Endometrial microvascular endothelial cells (primary cell): ENCODE measurements around the gene PSTK. TPM values are rescaled to one million over a fixed set of nuclear protein-coding genes. Genes with fewer than 3 reads are reported as not detected.

Source experiments
- in situ Hi-C: cut with HindIII; loops from 2 replicates; pipeline ENCODE4 v1.10.0; 2017; ENCODE audit warnings: low sequenced_read_pairs, low pct_unique_long_range_greater_than_20kb; ENCODE audit errors: inconsistent ontology term
- total RNA-seq: library from RNA; depleted of rRNA; stranded (reverse); fragments of >200 nt; gene quantifications from one replicate; pipeline ENCODE4 v1.2.3, GENCODE V29; 2015; ENCODE audit errors: inconsistent ontology term

Gene PSTK
- total RNA-seq, 1 donor from 2014 or later = 4.8 TPM

DNA sequence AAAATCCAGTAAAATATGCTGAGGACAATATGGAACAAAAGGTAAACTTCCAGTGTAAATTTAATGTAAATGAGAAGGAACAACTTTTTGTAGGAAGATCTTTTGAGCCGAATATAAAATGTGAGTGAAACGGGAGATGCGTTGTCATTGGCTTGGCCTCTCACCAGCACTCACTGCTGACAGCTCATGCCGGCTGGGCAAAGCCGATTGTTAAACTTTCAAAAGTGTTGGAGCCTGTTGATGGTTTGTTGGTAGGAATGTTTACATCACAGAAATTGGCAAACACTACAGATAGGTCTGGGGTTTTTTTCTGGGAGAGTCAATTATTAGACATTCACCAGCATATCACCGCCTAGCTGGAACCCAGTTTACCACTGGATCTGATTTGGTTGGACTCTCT, 6.1 kb downstream of the PSTK start:
- in situ Hi-C loops = no loop called here

DNA sequence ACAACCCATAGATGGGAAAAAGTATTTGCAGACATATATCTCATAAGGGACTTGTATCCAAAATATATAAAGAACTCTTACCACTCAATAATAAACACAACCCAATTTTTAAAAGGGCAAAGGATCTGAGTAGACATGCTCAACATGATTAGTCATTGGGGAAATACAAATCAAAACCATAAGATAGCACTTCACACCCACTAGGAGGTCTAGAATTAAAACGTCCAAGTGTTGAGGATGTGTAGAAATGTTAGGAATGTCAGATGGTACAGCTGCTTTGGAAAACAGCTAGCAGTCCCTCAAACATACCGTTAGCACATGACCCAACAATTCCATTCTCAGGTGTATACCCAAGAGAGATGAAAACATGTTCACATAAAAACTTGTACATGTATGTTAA, 8.3 kb downstream of the PSTK start:
- in situ Hi-C loops = no loop called here

DNA sequence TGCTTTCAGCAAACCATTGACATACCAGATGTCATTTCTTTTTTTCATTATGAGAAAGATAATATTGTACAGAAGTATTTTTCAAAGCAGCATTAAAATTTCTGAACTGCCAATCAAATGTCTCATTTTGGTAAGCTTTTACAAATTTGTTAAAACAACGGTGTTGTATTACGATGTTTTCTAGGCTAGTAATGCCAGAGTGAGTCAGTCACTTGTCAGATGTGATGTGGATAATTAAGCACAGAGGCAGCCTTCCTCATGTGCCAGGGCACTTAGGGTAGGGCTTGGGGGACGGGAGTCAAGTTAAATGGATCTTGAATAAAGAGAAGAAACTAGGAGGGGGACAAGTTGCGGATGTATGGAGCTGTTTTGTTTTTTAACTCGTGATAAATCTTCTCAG, 10.1 kb downstream of the PSTK start:
- in situ Hi-C loops = no loop called here

DNA sequence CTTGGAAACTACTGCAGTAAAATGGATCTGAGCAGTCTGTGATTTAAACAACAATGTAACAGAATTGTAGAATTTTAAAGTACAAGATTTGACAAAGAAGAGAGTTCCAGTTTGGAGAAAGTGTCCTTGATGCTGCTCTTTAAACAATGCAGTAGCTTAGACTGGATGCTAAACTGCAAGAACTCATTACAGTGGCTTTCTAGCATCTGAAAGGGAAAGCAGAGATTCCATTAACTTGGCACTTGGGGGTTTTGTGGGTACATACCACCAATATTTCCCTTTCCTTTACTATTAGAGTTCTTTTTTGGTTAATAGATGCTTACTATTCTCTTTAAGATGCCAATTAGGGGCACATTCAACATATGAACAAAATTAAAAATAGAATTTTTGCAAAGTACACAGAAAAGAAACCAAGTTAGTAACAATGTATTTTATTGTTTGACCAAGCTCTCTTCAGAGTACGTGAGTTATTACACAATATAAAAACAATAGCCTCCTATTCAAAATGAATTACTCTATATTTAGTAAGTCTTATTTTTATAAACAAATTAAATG, 11.9 kb downstream of the PSTK start:
- in situ Hi-C loops = no loop called here

DNA sequence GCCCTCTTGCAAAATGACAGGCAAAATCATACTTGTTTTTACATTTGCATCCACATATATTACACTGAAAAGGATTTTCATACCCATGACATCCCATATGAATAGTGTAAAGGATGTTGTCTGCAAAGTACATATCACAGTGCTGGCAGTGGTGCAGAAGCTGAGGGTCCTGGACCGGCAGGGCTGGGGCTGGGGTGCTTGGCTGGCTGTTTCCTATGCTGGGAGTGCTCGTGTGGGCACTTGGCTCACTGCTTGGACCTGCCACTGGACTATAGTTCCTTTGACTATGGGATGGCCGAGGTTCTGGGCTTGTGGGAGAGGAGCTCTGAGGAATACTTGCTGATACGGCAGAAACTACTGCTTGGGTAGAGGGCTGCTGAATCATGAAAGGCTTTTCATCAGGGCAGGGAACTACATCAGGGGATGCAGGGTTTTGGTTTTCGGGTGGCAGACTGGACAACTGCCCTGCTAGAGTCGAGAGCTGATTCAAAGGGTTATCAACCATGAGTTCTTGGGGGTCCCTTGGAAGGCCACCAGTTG, 13.7 kb downstream of the PSTK start:
- in situ Hi-C loops = no loop called here

DNA sequence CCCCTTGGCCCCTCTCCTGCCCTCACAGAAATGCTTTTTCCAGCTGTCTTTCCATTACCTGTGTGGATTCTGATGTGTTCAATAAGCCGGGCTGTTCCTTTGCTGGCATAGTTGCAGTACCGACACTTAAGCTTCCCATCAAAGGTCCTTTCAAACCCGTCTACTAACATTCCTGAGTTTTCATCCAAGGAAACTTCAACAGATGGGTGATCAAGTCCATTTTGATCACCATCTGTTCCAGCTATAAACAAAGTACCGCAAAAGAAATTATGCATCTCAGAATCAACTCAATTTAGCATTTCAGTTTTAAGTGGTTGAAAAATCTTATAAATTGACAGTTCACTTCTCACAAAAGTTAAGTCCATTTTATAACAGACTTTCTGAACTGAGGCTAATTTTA, 15.7 kb downstream of the PSTK start:
- in situ Hi-C loops = no loop called here

DNA sequence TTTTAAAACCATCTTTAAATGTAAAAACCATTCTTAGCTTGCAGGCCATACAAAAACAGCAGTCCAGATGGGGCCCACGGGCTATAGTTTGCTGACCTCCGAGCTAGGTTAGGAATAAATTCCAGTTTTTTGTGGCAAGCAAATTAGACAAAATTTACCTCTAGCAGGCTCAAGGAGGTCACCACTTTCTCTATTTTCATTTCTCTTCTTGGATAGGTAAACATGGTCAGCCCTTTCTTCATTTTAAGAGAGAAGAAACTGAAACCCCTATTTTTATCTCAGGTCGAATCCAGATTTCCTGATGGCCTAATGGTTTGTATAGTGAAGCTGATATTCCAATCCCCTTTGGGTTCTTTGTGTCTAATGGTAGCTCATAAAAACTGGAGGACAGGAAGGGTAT, 17.7 kb downstream of the PSTK start:
- in situ Hi-C loops = no loop called here

DNA sequence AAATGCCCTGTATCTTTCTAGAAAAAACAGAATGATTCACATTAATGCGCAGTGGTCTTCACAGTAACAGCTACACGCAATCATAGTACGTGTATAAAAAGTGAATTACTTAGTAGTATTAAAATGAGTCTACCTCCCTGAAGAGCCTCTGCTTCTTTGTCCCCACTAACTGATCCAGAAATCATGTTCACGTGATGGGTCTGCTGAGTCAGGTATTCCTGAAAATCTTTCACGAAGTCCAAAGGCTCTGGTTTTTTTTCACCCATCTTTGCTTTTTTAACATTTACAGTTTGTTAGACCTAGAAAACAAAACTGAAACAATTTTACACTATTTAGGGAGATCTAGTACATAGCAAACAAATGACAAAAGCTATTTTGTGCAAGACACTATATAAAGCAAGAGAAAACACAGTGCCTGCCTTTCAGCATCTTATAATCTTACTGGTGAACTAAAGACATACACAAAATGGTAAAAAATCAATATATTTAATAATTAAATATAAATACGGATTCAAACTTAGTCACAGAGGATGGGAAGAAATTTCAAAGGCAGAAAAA, 18.2 kb downstream of the PSTK start:
- in situ Hi-C loops = no loop called here

DNA sequence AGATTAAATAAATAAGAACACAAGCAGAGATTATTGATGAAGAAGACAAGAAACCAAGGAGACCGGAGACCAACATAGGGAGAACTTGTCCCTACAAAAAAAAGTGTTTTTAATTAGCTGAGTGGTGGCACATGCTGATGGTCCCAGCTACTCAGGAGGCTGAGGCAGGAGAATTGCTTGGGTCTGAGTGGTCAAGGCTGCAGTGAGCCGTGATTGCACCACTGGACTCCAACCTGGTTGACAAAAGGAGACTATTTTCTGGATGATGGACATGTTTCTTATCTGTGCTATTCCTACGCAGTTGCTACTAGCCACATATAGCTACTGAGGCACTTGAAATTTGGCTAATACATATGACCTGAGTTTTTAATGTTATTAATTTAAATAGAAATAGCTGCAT, 18.7 kb downstream of the PSTK start:
- in situ Hi-C loops = no loop called here

DNA sequence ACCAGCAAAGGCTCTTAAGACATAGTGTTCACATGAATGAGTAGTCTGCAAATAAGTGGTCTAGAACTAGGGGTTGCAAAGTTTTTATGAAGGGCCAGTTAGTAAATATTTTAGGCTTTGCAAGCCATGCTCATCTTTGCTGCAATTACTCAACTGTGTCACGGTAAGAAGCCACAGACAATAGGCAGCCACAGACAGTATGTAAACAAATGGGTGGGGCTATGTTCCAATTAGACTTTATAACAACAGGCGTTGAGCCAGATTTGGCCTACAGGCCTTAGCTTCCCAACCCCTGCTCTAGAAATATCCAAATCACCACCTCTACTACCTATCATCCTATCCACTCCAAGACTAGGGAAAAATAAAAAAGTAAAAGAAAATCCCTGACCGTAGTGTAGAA, 19.1 kb downstream of the PSTK start:
- in situ Hi-C loops = no loop called here

DNA sequence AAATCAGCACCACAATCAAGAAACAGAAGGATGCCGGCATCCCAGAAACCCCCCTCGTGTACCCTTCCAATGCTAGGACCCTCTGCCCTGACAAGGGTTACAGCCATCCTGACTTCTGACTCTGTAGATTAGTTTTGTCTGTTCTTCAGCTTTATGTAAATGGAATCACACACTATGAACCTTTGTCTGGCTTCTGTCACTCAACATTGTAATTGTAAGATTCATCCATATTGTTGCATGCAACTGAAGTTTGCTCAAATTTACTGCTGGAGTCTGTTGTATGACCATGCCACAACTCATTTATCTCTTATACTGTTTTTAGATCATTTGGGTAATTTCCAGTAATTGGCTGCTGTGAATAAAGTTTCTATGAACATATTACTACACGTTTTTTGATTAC, 20.0 kb downstream of the PSTK start:
- in situ Hi-C loops = no loop called here

DNA sequence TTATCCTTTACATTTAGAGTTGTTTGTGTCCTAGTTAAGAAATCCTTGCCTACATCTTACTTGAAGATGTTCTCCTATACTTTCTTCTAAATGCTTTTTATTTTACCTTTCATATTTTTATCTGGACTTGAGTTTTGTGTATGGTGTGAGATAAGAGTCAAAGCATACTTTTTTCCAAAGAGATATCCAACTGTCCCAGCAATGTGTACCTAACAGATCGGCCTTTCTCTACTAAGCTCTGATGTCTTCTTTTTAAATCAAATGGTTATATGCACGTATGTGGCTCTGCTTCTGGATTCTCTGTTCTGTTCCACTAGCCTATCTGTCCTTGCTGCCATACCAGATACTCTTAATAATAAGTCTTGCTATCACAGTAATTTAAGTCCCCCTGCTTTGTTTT, 21.2 kb downstream of the PSTK start:
- in situ Hi-C loops = no loop called here

DNA sequence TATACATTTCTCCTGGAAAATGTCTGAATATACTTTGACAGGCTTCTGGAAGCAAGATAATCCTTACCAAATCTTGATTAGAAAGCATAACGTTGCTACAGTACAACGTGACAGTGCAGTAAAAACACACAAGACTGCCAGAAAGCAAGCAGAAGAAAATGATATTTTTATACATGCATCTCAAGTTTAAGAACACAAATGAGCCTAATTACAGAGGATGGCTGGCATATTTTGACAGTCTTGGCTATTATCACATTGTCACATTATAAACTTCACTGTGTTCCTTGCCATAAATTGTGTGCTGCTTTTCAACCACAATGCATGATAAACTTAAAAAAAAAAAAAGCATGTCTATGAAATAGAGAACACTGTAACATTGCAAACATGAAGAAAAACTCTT, 24.1 kb downstream of the PSTK start:
- in situ Hi-C loops = no loop called here

DNA sequence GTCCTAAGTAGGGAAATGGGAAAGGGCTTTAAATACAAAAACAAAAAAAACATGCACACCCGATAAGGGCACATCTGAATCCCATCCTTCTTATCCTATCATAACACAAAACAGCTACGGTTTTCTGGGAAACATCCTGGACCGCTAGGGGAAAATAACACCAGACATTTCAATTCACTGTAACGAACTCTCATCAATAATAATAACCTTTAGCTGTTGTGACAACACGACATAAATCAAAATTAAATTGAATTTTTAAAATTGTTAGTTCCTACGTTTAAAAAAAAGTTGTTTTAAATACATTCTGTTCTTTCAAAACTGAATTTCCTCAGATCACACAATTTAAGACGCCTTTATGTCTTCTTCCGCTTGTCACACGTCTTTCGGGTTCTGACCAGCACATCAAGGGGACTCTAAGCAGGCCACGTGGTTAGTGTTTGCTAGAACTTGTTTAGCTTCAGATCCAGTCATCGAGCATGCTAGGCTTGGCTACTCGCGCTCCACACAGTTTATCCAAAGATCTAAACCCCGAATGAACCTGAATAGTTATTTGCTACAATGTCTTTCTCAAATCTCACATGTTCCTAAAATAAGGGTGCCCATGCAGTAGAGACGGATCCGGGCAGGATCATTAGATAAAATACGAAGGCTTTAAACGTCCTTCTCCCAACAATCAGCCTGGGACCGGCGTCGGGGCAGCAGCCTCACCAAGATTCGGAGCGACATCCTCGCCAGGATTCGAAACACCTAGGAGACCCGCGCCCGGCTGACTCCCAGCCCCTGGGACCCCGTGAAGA, 27.6 kb downstream of the PSTK start:
- in situ Hi-C loops = no loop called here

DNA sequence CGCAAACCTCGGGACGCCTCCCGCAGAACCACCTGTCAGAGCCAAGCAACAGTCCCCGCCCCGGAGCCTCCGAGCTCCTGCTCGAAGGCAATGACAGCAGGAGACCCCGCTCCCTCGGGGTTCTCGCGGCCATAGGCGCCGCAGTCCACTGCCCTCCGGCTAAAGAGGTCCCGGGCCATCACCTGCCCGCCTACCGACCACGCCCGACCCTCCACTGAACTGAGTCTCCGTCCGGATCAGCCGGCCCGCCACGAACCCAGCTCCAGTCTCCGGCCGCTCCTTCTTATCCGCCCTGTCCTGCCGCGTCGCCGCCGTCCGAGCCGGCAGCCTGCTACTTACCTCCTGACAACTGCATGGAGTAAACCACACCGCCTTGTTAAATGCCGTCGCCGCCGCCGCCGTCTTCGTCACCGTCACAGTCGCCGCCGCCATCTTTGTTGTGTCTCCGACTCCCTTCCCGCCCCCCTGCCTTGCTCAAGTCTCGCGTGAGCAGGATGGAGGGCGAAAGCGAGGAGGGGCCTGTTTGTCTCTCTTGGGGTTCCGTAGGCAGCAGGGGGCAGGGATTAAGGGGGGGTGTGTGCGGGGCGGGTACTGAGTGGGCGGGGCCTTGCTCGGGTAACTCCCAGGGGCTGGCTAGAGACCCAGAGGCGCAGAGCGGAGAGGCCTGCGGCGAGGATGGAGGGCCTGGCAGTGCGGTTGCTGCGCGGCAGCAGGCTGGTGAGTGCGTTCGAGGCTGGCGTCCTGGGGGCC, 28.3 kb downstream of the PSTK start, which contains the start of the genes ACADSB and IKZF5:
TSS of gene ACADSB (plus strand) at position 652 of the 750 bp plus-strand sequence. CDS start at position 676, 24 bp downstream.
TSS of gene IKZF5 (minus strand) at position 441 of the 750 bp plus-strand sequence. CDS start 10,170 bp downstream, outside the sequence.
- in situ Hi-C loops = no loop called here

DNA sequence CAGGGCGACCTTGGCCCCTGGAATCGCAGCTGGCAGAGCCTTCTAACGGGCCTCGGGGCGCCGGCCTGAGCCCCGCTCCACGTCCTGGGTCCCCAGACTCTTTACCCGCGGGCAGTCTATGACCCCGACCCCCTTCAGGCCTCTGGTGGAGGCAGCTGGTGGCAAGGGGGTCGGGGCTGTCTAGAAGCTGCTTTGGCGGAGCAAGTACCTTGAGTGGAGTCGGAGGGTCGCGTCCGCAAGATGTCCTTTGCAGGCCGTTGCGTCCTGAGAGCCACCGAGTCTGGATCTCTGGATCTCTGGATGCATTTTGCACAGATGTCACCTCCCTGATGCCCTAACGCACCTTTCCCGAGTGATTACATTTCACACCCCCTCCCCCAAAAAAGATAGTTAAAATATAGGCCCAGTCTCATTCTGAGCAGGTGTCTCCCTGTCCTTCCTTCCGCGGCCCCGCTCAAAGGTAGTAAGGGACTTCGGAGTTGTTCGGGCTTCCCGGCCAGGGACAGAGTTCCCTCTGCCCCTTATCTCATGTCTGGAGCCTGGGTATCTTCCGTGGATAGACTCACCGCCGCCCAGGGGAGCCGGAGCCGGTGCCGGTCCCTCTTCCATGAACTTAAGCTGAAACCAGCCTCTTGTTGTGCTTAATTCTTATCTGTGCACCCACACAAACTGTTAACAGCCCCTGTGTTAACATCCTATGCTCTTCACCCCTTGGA, 29.1 kb downstream of the PSTK start:
- in situ Hi-C loops = no loop called here

DNA sequence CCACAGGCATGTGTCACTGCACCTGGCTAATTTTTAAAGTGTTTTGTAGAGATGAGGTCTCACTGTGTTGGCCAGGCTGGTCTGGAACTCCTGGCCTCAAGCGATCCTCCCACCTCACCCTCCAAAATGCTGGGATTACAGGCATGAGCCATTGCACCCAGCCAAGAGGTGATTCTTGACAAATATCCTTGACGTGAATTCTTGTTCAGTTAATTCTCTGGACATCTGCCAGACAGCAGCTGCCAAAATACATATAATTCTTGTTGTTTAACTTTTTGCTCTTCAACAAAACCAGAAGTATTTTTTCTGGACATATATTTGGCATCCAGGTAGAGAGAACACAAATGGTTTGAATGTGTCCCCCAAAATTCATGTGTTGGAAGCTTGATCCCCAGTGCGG, 31.8 kb downstream of the PSTK start:
- in situ Hi-C loops = no loop called here

DNA sequence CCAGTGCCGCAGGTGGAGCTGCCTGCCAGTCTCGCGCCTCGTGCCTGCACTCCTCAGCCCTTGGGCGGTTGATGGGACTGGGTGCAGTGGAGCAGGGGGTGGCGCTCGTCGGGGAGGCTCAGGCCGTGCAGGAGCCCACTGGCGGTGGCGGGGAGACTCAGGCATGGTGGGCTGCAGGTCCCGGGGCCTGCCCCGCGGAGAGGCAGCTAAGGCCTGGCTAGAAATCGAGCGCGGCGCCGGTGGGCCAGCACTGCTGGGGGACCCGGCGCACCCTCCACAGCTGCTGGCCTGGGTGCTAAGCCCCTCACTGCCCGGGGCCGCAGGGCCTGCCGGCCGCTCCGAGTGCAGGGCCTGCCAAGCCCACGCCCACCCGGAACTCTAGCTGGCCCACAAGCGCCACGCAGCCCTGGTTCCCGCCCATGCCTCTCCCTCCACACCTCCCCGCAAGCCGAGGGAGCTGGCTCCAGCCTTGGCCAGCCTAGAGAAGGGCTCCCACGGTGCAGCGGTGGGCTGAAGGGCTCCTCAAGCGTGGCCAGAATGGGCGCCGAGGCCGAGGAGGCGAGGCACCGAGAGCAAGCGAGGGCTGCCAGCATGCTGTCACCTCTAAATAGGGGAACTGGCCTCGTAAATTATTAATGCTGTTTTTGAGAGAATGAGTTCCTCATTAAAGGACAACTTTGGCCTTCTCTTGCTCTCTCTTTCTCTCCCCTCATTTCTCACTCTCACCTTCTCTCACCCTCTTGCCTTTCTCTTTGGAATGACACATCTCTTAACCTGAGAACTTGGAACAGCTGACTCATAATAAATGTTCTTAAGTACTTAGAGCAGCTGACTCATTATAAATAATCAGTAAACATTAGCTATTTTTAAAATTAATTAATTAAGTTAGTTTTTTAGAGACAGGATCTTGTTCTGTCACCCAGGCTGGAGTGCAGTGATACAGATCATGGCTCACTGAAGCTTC, 33.5 kb downstream of the PSTK start:
- in situ Hi-C loops = no loop called here
